Activated CD8-positive, alpha-beta memory T cell treated with anti-CD3 and anti-CD28 coated beads, Interleukin-2, amount 10 ng/mL, durations not matched to agents 7 days and 5 days (primary cell): ENCODE measurements around the gene CCND3. TPM values are rescaled to one million over a fixed set of nuclear protein-coding genes. Genes with fewer than 3 reads are reported as not detected.

Source experiments
- ATAC-seq: fragments of 150-1000 bp; cut with Tn5 transposase; one replicate; pipeline ENCODE4 v1.10.0; 2021; ENCODE audit warnings: moderate library complexity
- CTCF ChIA-PET: fragments of 350-600 bp; sonication (Branson Sonifier 250); formaldehyde crosslinking; loops from one replicate; lab custom pipeline; 2021; ENCODE audit warnings: antibody characterized with exemption; lab: Charles Lee
- DNase-seq: peaks from one replicate; pipeline ENCODE4 v3.0.0-alpha.2; 2020
- H3K27ac Mint-ChIP-seq: one replicate; pipeline ENCODE4 v1.8.0; 2021; ENCODE audit warnings: mild to moderate bottlenecking, mixed read lengths
- H3K27me3 Mint-ChIP-seq: one replicate; pipeline ENCODE4 v1.8.0; 2021; ENCODE audit warnings: mixed read lengths
- H3K36me3 Mint-ChIP-seq: one replicate; pipeline ENCODE4 v1.8.0; 2021; ENCODE audit warnings: mild to moderate bottlenecking, mixed read lengths
- H3K4me1 Mint-ChIP-seq: one replicate; pipeline ENCODE4 v1.8.0; 2021; ENCODE audit warnings: mixed read lengths
- H3K4me3 Mint-ChIP-seq: one replicate; pipeline ENCODE4 v1.8.0; 2021; ENCODE audit warnings: mild to moderate bottlenecking, moderate library complexity, mixed read lengths
- H3K9me3 Mint-ChIP-seq: one replicate; pipeline ENCODE4 v1.8.0; 2022; ENCODE audit warnings: low read depth, mixed read lengths
- total RNA-seq, 2 experiments: library from RNA; stranded (reverse); gene quantifications; one replicate each; pipeline ENCODE4 v1.2.3, GENCODE V29; 2021

Gene CCND3
- total RNA-seq, 2 experiments from 2014 or later, result 333 to 502 TPM

- no peaks in the 10 kb centered on the region for H3K9me3 Mint-ChIP-seq
- DNase-seq (peak; percentile 67), ATAC-seq (peak; percentile 57)
- H3K27me3 Mint-ChIP-seq, result no peaks in the 10 kb centered on the region
- H3K4me1 Mint-ChIP-seq, result peaks cover 15% of the 10 kb centered on the region
- H3K4me3 Mint-ChIP-seq, result no peak overlapping the region
- H3K27ac Mint-ChIP-seq, result peak overlapping the region; percentile 41
- H3K36me3 Mint-ChIP-seq, result peaks cover 10% of the 10 kb centered on the region
- CTCF ChIA-PET, result interaction anchor here (0.9 to 4.2 kb wide), 4 partner anchors 8 to 142 kb away, joined by 3 to 31 read pairs (median 4); partner anchors contain the start of genes BYSL and MED20
These were observed 39.6 kb downstream of the CCND3 start for GRCh38 chr6:41901882-41902519.

GRCh38 chr6:41900861-41901260 is 40.7 kb downstream of the CCND3 start:
- no peak for ATAC-seq
- Mint-ChIP-seq H3K36me3 (peaks cover 6% of the 10 kb centered on the region), H3K27ac (no peak overlapping the region), H3K4me1 (peaks cover 20% of the 10 kb centered on the region), H3K27me3 (no peaks in the 10 kb centered on the region), H3K9me3 (no peaks in the 10 kb centered on the region), H3K4me3 (no peak overlapping the region)
- DNase-seq, result no peak
- CTCF ChIA-PET, result interaction anchor here (4.2 kb wide), 1 partner anchor 143 kb away, joined by 31 read pairs; no protein-coding TSS in a partner anchor

GRCh38 chr6:41896281-41896680 is 45.3 kb downstream of the CCND3 start:
- H3K27ac Mint-ChIP-seq, result peak overlapping the region; percentile 75
- H3K27me3 Mint-ChIP-seq, result peaks cover 4% of the 10 kb centered on the region
- no peaks in the 10 kb centered on the region for H3K36me3 Mint-ChIP-seq
- DNase-seq, result no peak
- no peak overlapping the region for H3K4me3 Mint-ChIP-seq
- H3K9me3 Mint-ChIP-seq, result no peaks in the 10 kb centered on the region
- ATAC-seq, result no peak
- peaks cover 9% of the 10 kb centered on the region for H3K4me1 Mint-ChIP-seq
- CTCF ChIA-PET, result interaction anchor here (0.8 to 3.7 kb wide), 9 partner anchors 8 to 203 kb away, joined by 3 to 31 read pairs (median 4); partner anchors contain the start of genes BYSL, MED20 and TOMM6

GRCh38 chr6:41895300-41896233 is 46.0 kb downstream of the CCND3 start, which contains the start of gene USP49:
USP49 (minus strand) TSS chr6:41895375; CDS start chr6:41806983, 88,392 bp downstream.
- CTCF ChIA-PET, result interaction anchor here (0.8 to 3.7 kb wide), 9 partner anchors 8 to 204 kb away, joined by 3 to 31 read pairs (median 4); partner anchors contain the start of genes BYSL, MED20 and TOMM6
- peak within 1 kb of the TSS; percentile 75 for H3K27ac Mint-ChIP-seq
- peak; percentile 98 for ATAC-seq

GRCh38 chr6:41894366-41895299 is 47.0 kb downstream of the CCND3 start:
- no peak overlapping the region for H3K4me3 Mint-ChIP-seq
- no peak overlapping the region for H3K27ac Mint-ChIP-seq
- no peaks in the 10 kb centered on the region for H3K9me3 Mint-ChIP-seq
- H3K27me3 Mint-ChIP-seq, result peaks cover 4% of the 10 kb centered on the region
- peaks cover 3% of the 10 kb centered on the region for H3K36me3 Mint-ChIP-seq
- DNase-seq (no peak), ATAC-seq (peak; percentile 61)
- CTCF ChIA-PET, result interaction anchor here (1.3 to 3.7 kb wide), 7 partner anchors 8 to 158 kb away, joined by 3 to 31 read pairs (median 9); partner anchors contain the start of genes BYSL, MED20 and TOMM6
- peaks cover 9% of the 10 kb centered on the region for H3K4me1 Mint-ChIP-seq

More at GRCh38 chr6:41895300-41896233, 46.0 kb downstream of the CCND3 start, which contains the start of gene USP49:
- DNase-seq, result peak; percentile 94
- H3K36me3 Mint-ChIP-seq, result peaks cover 3% of the 10 kb centered on the region
- H3K4me1 Mint-ChIP-seq, result peaks cover 9% of the 10 kb centered on the region
- peaks cover 4% of the 10 kb centered on the region for H3K27me3 Mint-ChIP-seq
- H3K9me3 Mint-ChIP-seq, result no peaks in the 10 kb centered on the region
- H3K4me3 Mint-ChIP-seq, result no peak within 1 kb of the TSS

- Mint-ChIP-seq H3K9me3 (no peaks in the 10 kb centered on the region), H3K27me3 (peaks cover 4% of the 10 kb centered on the region), H3K27ac (no peak overlapping the region), H3K36me3 (peaks cover 3% of the 10 kb centered on the region), H3K4me1 (peaks cover 9% of the 10 kb centered on the region), H3K4me3 (no peak overlapping the region)
- ATAC-seq (no peak), DNase-seq (no peak)
- CTCF ChIA-PET, result interaction anchor here (0.9 to 1.5 kb wide), 4 partner anchors 28 to 160 kb away, joined by 3 to 4 read pairs (median 4); partner anchors contain the start of genes BYSL, MED20 and TOMM6
These were observed 48.6 kb downstream of the CCND3 start for GRCh38 chr6:41892921-41893564.

GRCh38 chr6:41887331-41887751 is 54.3 kb downstream of the CCND3 start:
- no peak overlapping the region for H3K27ac Mint-ChIP-seq
- H3K4me1 Mint-ChIP-seq, result no peaks in the 10 kb centered on the region
- CTCF ChIA-PET, result interaction anchor here (0.7 to 2.2 kb wide), 6 partner anchors 9 to 205 kb away, joined by 3 to 7 read pairs (median 4); partner anchors contain the start of genes BYSL, MED20 and TOMM6
- H3K27me3 Mint-ChIP-seq, result peaks cover 1% of the 10 kb centered on the region
- ATAC-seq, result no peak
- peaks cover 3% of the 10 kb centered on the region for H3K36me3 Mint-ChIP-seq
- no peak for DNase-seq
- no peak overlapping the region for H3K4me3 Mint-ChIP-seq
- no peaks in the 10 kb centered on the region for H3K9me3 Mint-ChIP-seq

GRCh38 chr6:41885930-41886329 is 55.7 kb downstream of the CCND3 start:
- H3K4me1 Mint-ChIP-seq, result no peaks in the 10 kb centered on the region
- ATAC-seq, result no peak
- H3K27me3 Mint-ChIP-seq, result no peaks in the 10 kb centered on the region
- DNase-seq, result no peak
- no peak overlapping the region for H3K27ac Mint-ChIP-seq
- no peaks in the 10 kb centered on the region for H3K9me3 Mint-ChIP-seq
- peaks cover 2% of the 10 kb centered on the region for H3K36me3 Mint-ChIP-seq
- H3K4me3 Mint-ChIP-seq, result no peak overlapping the region
- CTCF ChIA-PET, result no interaction called here

GRCh38 chr6:41884957-41885356 is 56.7 kb downstream of the CCND3 start:
- no peaks in the 10 kb centered on the region for H3K4me1 Mint-ChIP-seq
- H3K27me3 Mint-ChIP-seq, result no peaks in the 10 kb centered on the region
- no peak overlapping the region for H3K27ac Mint-ChIP-seq
- H3K4me3 Mint-ChIP-seq, result no peak overlapping the region
- H3K9me3 Mint-ChIP-seq, result no peaks in the 10 kb centered on the region
- CTCF ChIA-PET, result no interaction called here
- DNase-seq, result no peak
- H3K36me3 Mint-ChIP-seq, result peaks cover 2% of the 10 kb centered on the region
- no peak for ATAC-seq
